Smooth muscle cell of the brain vasculature (primary cell): Measurements from ENCODE around the gene ZC3H11A.
"Not testable (repeated sequence)": the region's sequence is repeated elsewhere in the genome, so short reads cannot be mapped to it uniquely, and the experiment has no call there.

ENCODE experiments used
- DNase-seq: peaks from one replicate; pipeline ENCODE4 v3.0.0-alpha.2; 2012; ENCODE audit warnings: low read depth, low spot score

Gene ZC3H11A

GRCh38 chr1:203795441-203796235 lies at the start of gene ZC3H11A, which contains the start of gene ZBED6:
TSS of gene ZC3H11A (plus strand) at chr1:203795623. CDS start at chr1:203817071, 21,448 bp downstream.
TSS of gene ZBED6 (plus strand) at chr1:203795623. CDS start at chr1:203797523, 1,900 bp downstream.
- DNase-seq: peak; percentile 97

GRCh38 chr1:203746281-203746680 lies 49.1 kb upstream of the ZC3H11A start:
- no peak for DNase-seq

GRCh38 chr1:203751051-203751450 lies 44.4 kb upstream of the ZC3H11A start:
- no peak for DNase-seq

GRCh38 chr1:203751618-203752361 lies 43.6 kb upstream of the ZC3H11A start:
- DNase-seq: not testable (repeated sequence)

- no peak for DNase-seq
These were observed 41.0 kb upstream of the ZC3H11A start for GRCh38 chr1:203754455-203754864.

- no peak for DNase-seq
These were observed 39.4 kb upstream of the ZC3H11A start for GRCh38 chr1:203756036-203756435.

- not testable (repeated sequence) for DNase-seq
These were observed 36.7 kb upstream of the ZC3H11A start for GRCh38 chr1:203758749-203759148.

GRCh38 chr1:203760506-203760905 lies 34.9 kb upstream of the ZC3H11A start:
- no peak for DNase-seq

GRCh38 chr1:203761958-203762357 lies 33.5 kb upstream of the ZC3H11A start:
- DNase-seq: not testable (repeated sequence)

- DNase-seq: no peak
These were observed 31.9 kb upstream of the ZC3H11A start for GRCh38 chr1:203763505-203763904.

- no peak for DNase-seq
These were observed 31.1 kb upstream of the ZC3H11A start for GRCh38 chr1:203764105-203765028.

GRCh38 chr1:203765029-203765837 lies 30.2 kb upstream of the ZC3H11A start, which contains the start of gene LAX1:
TSS of gene LAX1 (plus strand) at chr1:203765183. CDS start at chr1:203765566, 383 bp downstream.
- DNase-seq: no peak

- no peak for DNase-seq
These were observed 27.2 kb upstream of the ZC3H11A start for GRCh38 chr1:203768256-203768655.

GRCh38 chr1:203769505-203770343 lies 25.7 kb upstream of the ZC3H11A start:
- DNase-seq: no peak

GRCh38 chr1:203771901-203772301 lies 23.5 kb upstream of the ZC3H11A start:
- DNase-seq: no peak

- DNase-seq: no peak
These were observed 22.6 kb upstream of the ZC3H11A start for GRCh38 chr1:203772836-203773235.

- DNase-seq: no peak
These were observed 18.8 kb upstream of the ZC3H11A start for GRCh38 chr1:203776636-203777035.

- DNase-seq: no peak
These were observed 17.8 kb upstream of the ZC3H11A start for GRCh38 chr1:203777596-203777995.

GRCh38 chr1:203778146-203778545 lies 17.3 kb upstream of the ZC3H11A start:
- no peak for DNase-seq

GRCh38 chr1:203778789-203779188 lies 16.6 kb upstream of the ZC3H11A start:
- no peak for DNase-seq
